Fibroblast of lung (primary cell): ENCODE results near the gene TLCD4. TPM values are rescaled to one million over a fixed set of nuclear protein-coding genes. Genes with fewer than 3 reads are reported as not detected.

Source experiments
- DNase-seq, 2 donors: peaks; one replicate each; pipeline versions ENCODE4 v3.0.0 to v3.0.0-alpha.2; 2010; ENCODE audit warnings: low read depth in 2 of 2
- H2AFZ ChIP-seq: 2 replicates; pipeline ENCODE4 v1.5.1; 2012; ENCODE audit warnings: low read length, control low read depth, inconsistent platforms
- H3K27ac ChIP-seq: 2 replicates; pipeline ENCODE4 v1.5.1; 2011; ENCODE audit warnings: low read length, control low read depth; ENCODE audit not compliant: insufficient read depth
- H3K27me3 ChIP-seq: 2 replicates; pipeline ENCODE4 v1.5.1; 2011; ENCODE audit warnings: mild to moderate bottlenecking, low read length; ENCODE audit not compliant: control insufficient read depth, insufficient read depth
- H3K36me3 ChIP-seq: 2 replicates; pipeline ENCODE4 v1.5.1; 2011; ENCODE audit warnings: low read length; ENCODE audit not compliant: control insufficient read depth, insufficient read depth
- H3K4me1 ChIP-seq: 2 replicates; pipeline ENCODE4 v1.5.1; 2011; ENCODE audit warnings: low read length; ENCODE audit not compliant: control insufficient read depth, insufficient read depth; ENCODE audit errors: extremely low read depth
- H3K4me2 ChIP-seq: 2 replicates; pipeline ENCODE4 v1.5.1; 2011; ENCODE audit warnings: low read length, control low read depth; ENCODE audit not compliant: insufficient read depth; ENCODE audit errors: extremely low read depth
- H3K4me3 ChIP-seq, 4 experiments: fragments of 200-600 bp in 1 of 4; sonication (generic) in 1 of 4; replicated peaks in 1 of 4; 2 replicates each; pipeline ENCODE4 v1.5.1; 2011 to 2016; ENCODE audit warnings: low read length in 4 of 4, low read depth in 3 of 4, mild to moderate bottlenecking in 3 of 4, control low read depth in 2 of 4, inconsistent platforms in 1 of 4, mixed read lengths in 1 of 4; ENCODE audit not compliant: insufficient read depth in 1 of 4; ENCODE audit errors: control extremely low read depth in 1 of 4
- H3K79me2 ChIP-seq: 2 replicates; pipeline ENCODE4 v1.5.1; 2012; ENCODE audit warnings: mild to moderate bottlenecking, low read length, inconsistent platforms; ENCODE audit not compliant: control insufficient read depth, insufficient read depth
- H3K9ac ChIP-seq: 2 replicates; pipeline ENCODE4 v1.5.1; 2011; ENCODE audit warnings: mild to moderate bottlenecking, low read length, control low read depth; ENCODE audit not compliant: insufficient read depth
- H3K9me3 ChIP-seq: 2 replicates; pipeline ENCODE4 v1.5.1; 2012; ENCODE audit warnings: low read depth, low read length; ENCODE audit not compliant: control insufficient read depth, insufficient read depth
- H4K20me1 ChIP-seq: 2 replicates; pipeline ENCODE4 v1.5.1; 2011; ENCODE audit warnings: low read length; ENCODE audit not compliant: control insufficient read depth, insufficient read depth; ENCODE audit errors: extremely low read depth
- EZH2 ChIP-seq: IDR thresholded peaks from 2 replicates; pipeline ENCODE4 v1.5.1; 2012; ENCODE audit warnings: low read length, control low read depth, mild to moderate bottlenecking; ENCODE audit errors: missing control alignments
- polyA plus RNA-seq, 2 donors: library from polyadenylated mRNA; depleted of rRNA in 1 of 2; stranded (reverse) in 1 of 2; unstranded in 1 of 2; fragments of >200 nt; gene quantifications; 2 replicates each; pipeline ENCODE4 v1.2.1, GENCODE V29; 2011 to 2012; ENCODE audit warnings: missing spikeins in 1 of 2
- total RNA-seq: library from RNA; depleted of rRNA; stranded (reverse); fragments of >200 nt; gene quantifications from 2 replicates; pipeline ENCODE4 v1.2.1, GENCODE V29; 2014
- TF ChIP-seq, protein P1 (sequence below), 2 donors: IDR thresholded peaks in 1 of 2; conservative IDR thresholded peaks in 1 of 2; 1 replicate in 1 of 2; 2 replicates in 1 of 2; pipeline ENCODE4 v1.5.1; 2011 to 2012; ENCODE audit warnings: low read length in 2 of 2, control low read depth in 1 of 2, inconsistent platforms in 1 of 2, low read depth in 1 of 2, mild to moderate bottlenecking in 1 of 2

The TLCD4 gene
- total and polyA plus RNA-seq, 2 donors (not counting 1 experiment from before 2014, with no cell fraction given): 1.5 to 2.1 TPM

DNA sequence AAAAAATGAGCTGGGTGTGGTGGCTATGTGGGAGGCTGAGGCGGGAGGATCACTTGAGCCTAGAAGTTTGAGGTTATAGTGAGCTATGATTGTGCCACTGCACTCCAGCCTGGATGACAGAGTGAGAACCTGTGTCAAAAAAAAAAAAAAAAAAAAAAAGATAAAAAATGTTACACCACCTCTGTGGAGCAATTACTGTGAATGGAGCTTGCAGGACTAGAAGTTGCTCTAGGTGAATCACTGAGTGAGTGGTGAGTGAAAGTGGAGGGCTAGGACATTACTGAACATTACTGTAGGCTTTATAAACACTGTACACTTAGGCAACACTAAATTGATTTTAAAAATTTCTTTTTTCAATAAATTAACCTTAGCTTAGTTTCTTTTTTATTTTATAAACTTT lies 21.9 kb downstream of the TLCD4 start:
- no peak for DNase-seq
- Histone ChIP-seq H3K79me2 (no peaks in the 10 kb centered on the region), H3K27me3 (no peaks in the 10 kb centered on the region), H3K9me3 (no peaks in the 10 kb centered on the region), H3K9ac (no peak overlapping the region), H3K4me2 (no peak overlapping the region), H3K36me3 (no peaks in the 10 kb centered on the region), H3K4me3 (no peak overlapping the region), H3K4me1 (no peaks in the 10 kb centered on the region), H2AFZ (no peak overlapping the region), H3K27ac (no peak overlapping the region), H4K20me1 (no peaks in the 10 kb centered on the region)
- TF ChIP-seq, protein P1, sequence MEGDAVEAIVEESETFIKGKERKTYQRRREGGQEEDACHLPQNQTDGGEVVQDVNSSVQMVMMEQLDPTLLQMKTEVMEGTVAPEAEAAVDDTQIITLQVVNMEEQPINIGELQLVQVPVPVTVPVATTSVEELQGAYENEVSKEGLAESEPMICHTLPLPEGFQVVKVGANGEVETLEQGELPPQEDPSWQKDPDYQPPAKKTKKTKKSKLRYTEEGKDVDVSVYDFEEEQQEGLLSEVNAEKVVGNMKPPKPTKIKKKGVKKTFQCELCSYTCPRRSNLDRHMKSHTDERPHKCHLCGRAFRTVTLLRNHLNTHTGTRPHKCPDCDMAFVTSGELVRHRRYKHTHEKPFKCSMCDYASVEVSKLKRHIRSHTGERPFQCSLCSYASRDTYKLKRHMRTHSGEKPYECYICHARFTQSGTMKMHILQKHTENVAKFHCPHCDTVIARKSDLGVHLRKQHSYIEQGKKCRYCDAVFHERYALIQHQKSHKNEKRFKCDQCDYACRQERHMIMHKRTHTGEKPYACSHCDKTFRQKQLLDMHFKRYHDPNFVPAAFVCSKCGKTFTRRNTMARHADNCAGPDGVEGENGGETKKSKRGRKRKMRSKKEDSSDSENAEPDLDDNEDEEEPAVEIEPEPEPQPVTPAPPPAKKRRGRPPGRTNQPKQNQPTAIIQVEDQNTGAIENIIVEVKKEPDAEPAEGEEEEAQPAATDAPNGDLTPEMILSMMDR (conservative IDR thresholded peaks at IDR 0.05 in 1 of 2, IDR thresholded peaks at IDR 0.05 in 1 of 2; ENCODE audit: low read depth in 1 of 2, low read length in 2 of 2): no peak
- no peak for TF ChIP-seq EZH2

DNA sequence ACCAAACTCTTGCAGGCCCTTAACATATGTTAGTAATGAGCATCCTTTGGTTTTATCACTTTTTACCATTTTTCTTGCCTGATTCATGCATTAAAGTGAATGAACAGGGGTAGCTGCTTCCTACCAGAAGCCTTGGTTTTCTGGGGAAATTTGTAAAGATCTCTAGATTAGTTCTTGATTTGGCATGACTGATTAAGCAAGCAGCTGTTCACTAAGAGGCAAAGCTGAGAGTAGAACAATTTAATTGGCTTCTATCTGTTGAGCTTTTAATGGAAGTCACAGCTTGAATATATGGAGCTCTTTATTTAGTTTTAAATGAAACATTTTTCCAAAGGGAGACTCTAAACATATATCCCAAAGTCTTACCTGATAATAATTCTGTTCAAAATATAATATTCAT lies 23.6 kb downstream of the TLCD4 start:
- H3K9ac ChIP-seq: no peak overlapping the region
- no peaks in the 10 kb centered on the region for H4K20me1 ChIP-seq
- no peaks in the 10 kb centered on the region for H3K27me3 ChIP-seq
- H3K36me3 ChIP-seq: no peaks in the 10 kb centered on the region
- H3K4me3 ChIP-seq: no peak overlapping the region
- no peaks in the 10 kb centered on the region for H3K79me2 ChIP-seq
- H3K4me2 ChIP-seq: no peak overlapping the region
- TF ChIP-seq, protein P1 (conservative IDR thresholded peaks at IDR 0.05 in 1 of 2, IDR thresholded peaks at IDR 0.05 in 1 of 2; ENCODE audit: low read depth in 1 of 2, low read length in 2 of 2): no peak
- no peak for TF ChIP-seq EZH2
- H3K9me3 ChIP-seq: no peaks in the 10 kb centered on the region
- no peak overlapping the region for H3K27ac ChIP-seq
- no peak overlapping the region for H2AFZ ChIP-seq
- no peak for DNase-seq
- no peaks in the 10 kb centered on the region for H3K4me1 ChIP-seq

DNA sequence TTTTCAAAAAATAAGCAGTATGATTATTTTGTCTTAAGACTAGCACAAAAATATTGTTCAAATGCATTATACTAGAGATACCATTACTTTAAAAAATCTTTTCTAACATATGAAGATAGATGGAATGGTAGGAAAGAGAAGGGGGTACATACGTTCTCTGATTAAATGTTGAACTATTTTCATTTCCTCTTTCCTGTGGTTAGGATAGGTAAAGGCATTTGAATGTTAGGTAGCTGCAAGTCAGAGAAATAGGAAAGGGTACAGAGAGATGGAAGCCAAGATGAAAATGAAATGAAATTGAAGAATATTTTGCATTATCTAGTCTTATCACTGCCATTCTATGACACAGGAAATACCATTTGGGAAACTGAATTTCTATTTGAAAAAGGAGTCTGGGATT lies 28.3 kb downstream of the TLCD4 start:
- Histone ChIP-seq H3K27ac (no peak overlapping the region), H3K4me3 (no peak overlapping the region), H4K20me1 (no peaks in the 10 kb centered on the region), H2AFZ (no peak overlapping the region), H3K4me2 (no peak overlapping the region), H3K9me3 (no peaks in the 10 kb centered on the region), H3K9ac (no peak overlapping the region), H3K4me1 (no peaks in the 10 kb centered on the region), H3K79me2 (no peaks in the 10 kb centered on the region), H3K36me3 (no peaks in the 10 kb centered on the region), H3K27me3 (no peaks in the 10 kb centered on the region)
- no peak for TF ChIP-seq EZH2
- DNase-seq: no peak
